Sigmoid colon (tissue), 4 donors: Measurements from ENCODE around the gene UBE2Q1.

Source experiments
- EP300 ChIP-seq, 4 donors: sonication (generic); formaldehyde crosslinking; IDR thresholded peaks; one replicate each; pipeline ENCODE4 v1.6.1; 2017; ENCODE audit warnings: antibody characterized with exemption in 4 of 4
- POLR2A ChIP-seq, 2 donors: fragments of 450-650 bp; IDR thresholded peaks; one replicate each; pipeline ENCODE4 v1.6.1; 2016; ENCODE audit warnings: antibody characterized with exemption in 2 of 2, mild to moderate bottlenecking in 2 of 2, moderate library complexity in 2 of 2
- POLR2AphosphoS5 ChIP-seq, 4 donors: sonication (generic); formaldehyde crosslinking; IDR thresholded peaks; one replicate each; pipeline ENCODE4 v1.6.1; 2017; ENCODE audit warnings: antibody characterized with exemption in 4 of 4
- TF ChIP-seq, protein P1 (sequence below), 4 experiments: fragments of 450-650 bp in 3 of 4; fragments of 200-600 bp in 1 of 4; IDR thresholded peaks; one replicate each; pipeline ENCODE4 v1.5.1; 2016 to 2019; ENCODE audit warnings: antibody characterized with exemption in 4 of 4, mild to moderate bottlenecking in 3 of 4, moderate library complexity in 2 of 4

DNA sequence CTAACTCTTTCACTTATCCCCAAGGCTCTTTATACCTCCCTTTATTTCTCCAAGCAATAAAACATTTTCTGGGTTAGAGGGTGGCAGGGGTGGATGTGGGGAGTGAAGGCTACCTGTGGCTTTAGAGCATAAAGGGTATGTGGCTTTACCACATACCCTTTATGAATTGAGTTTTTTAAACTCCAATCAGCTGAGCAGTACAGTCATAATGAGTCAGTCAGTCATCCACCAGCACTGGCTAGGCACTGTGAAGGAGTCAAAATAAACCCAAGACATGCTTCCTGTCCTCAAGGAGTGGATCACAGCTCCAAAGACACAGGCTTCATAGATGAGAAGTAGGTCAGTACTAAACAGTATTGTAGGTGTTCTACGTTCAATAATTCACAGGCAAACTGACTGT, 59.0 kb downstream of the UBE2Q1 start:
- TF ChIP-seq, protein P1, sequence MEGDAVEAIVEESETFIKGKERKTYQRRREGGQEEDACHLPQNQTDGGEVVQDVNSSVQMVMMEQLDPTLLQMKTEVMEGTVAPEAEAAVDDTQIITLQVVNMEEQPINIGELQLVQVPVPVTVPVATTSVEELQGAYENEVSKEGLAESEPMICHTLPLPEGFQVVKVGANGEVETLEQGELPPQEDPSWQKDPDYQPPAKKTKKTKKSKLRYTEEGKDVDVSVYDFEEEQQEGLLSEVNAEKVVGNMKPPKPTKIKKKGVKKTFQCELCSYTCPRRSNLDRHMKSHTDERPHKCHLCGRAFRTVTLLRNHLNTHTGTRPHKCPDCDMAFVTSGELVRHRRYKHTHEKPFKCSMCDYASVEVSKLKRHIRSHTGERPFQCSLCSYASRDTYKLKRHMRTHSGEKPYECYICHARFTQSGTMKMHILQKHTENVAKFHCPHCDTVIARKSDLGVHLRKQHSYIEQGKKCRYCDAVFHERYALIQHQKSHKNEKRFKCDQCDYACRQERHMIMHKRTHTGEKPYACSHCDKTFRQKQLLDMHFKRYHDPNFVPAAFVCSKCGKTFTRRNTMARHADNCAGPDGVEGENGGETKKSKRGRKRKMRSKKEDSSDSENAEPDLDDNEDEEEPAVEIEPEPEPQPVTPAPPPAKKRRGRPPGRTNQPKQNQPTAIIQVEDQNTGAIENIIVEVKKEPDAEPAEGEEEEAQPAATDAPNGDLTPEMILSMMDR (IDR thresholded peaks at IDR 0.05), result no peak
- TF ChIP-seq POLR2A (IDR thresholded peaks at IDR 0.05) (no peak), POLR2AphosphoS5 (IDR thresholded peaks at IDR 0.05) (no peak), EP300 (IDR thresholded peaks at IDR 0.05) (no peak)
